ENCODE data around the gene UGT1A8.

UGT1A8 gene

DNA sequence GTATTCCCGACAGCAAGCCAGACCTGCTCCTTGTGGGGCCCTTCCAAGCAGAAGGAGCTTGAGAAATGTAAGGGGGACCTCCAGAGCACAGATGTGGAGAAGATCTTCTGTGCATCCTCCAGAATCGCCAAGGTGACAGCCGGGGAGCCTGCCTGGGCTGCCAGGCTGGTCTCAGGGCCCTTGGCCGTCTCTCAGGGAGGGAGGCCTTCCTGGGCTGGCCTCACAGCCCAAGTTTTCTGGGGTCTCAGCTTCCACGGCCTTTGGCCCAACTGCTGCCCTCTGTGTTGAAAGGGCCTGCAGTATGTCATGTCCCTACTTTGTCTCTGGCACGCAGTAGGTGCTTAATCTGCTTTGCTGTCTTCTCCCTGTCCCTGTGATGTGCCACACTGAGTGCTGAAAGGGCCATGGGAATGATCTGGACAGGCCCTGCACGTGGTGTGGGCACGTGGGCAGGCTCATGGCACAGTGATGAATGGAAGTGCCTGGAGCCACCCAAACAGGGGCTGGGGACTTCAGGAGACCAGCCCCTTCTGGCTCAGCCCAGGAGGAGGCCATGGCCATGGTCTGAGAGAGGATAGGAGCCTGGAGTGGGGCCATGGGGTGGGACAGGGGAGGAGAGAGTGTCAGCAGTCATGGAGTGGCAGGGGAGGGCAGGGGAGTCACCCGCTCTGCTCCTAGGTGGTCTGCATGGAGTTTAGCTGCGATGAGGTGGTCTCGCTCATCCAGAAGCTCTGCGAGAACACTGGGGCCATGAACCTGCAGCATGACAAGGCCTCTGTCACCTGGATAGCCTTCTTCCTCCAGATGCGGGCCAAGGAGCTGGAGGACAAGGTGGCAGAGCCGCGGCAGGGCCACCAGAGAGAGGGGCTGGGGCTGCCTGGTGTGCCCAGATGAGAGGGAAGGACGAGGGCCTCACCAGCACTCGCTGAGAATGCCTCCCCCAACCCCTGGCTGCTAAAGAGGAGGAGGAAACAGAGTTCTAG, 201.5 kb downstream of the UGT1A8 start:
- DNase-seq (ENCODE audit: low read depth in 2 of 2), result no peak

DNA sequence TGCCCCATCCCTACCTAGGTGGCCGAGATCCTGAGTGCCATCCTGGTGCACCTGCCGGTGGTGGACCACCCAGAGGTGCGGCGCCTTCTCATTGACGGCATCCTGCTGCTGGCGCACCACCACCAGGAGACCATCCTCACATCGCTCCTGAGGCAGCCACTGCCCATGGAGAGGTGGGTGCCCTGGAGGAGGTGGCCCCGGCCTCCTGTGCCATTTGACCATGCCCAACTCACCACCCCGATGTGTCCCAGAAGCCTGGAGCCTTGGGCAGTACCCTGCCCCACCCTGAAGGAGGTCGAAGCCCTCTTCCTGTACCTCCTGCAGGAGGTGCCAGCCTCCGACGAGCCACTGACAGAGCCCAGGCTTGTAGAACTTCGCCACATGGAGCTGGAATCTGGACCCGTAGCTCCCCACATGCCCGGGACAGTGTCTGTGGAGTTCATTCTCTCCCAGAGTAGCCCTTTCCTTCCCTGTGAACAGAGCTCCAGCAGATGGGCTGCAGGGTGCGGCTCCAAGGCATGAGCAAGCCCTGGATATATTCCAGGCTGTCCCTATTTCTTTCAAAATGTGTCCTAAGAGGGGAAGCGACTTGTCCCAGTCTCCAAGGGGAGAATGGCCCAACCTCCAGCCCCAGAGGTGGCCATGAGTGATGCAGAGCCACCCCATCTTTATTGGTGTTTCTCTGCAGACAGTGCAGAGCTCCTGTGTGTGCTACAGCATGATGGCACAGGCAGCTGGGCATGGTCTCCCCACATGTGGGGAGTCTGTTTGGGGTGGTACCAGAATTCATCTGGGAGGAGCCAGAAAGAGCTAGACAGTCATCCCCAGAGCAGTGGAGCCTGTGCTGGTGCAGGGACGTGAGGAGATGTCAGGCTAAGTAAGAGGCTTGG, 202.7 kb downstream of the UGT1A8 start:
- DNase-seq (ENCODE audit: low read depth in 2 of 2), result no peak

DNA sequence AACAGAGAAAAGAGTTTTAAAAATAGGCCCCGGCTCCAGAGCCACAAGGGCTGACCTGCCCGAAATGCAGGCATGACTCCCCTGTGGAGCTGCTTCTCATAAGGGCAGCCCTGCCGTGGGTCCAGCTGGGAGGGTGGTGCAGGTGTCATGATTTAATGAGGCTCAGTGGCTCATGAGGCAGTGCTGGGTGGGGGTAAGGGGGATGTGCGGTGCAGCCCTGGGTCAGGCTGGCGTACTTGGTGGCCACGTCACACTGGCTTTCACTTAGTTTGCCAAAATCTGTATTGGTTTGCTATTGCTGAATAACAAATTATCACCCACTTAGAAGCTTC, 203.3 kb downstream of the UGT1A8 start:
- no peak for DNase-seq (ENCODE audit: low read depth in 2 of 2)

DNA sequence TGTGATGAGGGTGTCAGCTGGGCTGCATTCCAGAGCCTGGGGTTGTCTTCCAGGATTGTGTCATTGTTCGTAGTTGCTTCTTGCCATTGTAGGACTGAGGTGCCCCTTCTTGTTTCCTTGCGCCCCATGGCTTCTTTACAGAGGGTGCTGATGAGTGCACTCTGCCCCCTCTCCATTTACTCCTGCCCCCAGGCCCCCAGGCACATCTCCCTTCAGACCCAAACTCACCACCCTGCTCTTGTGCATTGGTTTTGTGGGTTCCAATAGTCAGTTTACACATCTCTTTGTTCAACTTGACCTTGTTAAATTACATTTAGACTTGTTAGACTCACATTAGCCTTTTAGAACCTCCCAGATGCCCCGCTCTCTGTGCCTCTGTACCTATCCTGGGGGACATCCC, 203.8 kb downstream of the UGT1A8 start:
- DNase-seq (ENCODE audit: low read depth in 2 of 2), result no peak

DNA sequence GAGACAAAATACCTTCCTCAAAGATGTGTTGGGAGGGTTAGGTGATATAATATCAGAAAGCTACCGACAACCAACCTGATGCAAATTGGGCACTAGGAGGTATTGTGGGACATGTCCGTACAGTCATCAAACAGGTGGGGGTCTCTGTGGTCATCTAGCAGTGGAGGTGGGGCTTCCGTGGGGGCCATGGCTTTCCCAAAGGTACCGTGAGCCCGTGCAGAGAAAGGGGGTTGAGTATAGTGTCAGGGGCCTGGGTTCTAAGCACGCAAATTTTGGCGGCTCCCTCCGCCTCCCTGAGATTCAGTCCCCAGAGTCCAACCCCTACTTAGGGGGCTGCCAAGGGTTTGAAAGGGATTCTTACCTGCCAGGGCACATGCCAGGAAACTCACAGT, 204.3 kb downstream of the UGT1A8 start:
- DNase-seq (ENCODE audit: low read depth in 2 of 2), result no peak

DNA sequence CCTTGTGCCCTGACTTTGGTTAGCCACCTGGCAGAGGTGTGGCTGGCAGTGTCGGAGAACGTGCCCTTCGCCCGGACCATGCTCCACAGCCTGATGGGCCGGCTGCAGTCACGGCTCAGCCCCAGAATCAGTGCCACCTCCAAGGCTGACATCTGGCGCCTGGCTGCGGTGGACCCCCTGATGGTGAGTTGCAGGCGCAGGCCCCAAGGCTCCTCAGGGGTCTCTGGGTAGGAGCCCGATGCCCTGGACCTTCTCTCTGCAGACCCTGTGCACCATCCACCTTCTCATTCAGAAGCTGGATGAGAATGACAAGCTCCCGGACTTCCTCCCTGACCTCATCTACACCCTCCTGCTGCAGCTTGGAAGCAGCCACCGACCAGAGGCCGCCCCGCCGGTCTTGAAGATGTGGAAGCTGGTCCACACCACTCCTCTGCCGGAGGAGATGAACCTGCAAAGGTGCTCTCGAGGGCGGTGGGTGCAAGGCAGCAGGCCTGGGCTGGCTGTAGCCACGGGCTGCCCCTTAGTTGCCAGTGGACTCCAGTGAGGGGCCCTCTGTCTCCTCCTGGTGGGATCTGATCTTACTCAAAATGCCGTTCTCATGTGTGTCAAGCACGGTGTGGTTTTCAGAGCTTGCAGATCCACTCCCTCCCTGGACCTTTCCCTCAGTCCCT, 204.8 kb downstream of the UGT1A8 start:
- no peak for DNase-seq (ENCODE audit: low read depth in 2 of 2)

Measured in activated CD8-positive, alpha-beta memory T cell treated with anti-CD3 and anti-CD28 coated beads for 4 hours (primary cell).